Right lobe of liver (tissue), 6 donors: ENCODE measurements around the gene SLC25A47. TPM values are rescaled to one million over a fixed set of nuclear protein-coding genes. Genes with fewer than 3 reads are reported as not detected.

Experiments
- ATAC-seq, 4 donors: fragments of 200-7000 bp; cut with Tn5 transposase; one replicate each; pipeline ENCODE4 v1.9.1; 2020; ENCODE audit warnings: mild to moderate bottlenecking in 4 of 4, moderate library complexity in 4 of 4
- DNase-seq, 3 donors: peaks; one replicate each; pipeline ENCODE4 v3.0.0-alpha.2; 2020
- H3K27ac ChIP-seq, 3 donors: fragments of 200-600 bp; one replicate each; pipeline ENCODE4 v1.8.0; 2022
- H3K27me3 ChIP-seq, 2 donors: fragments of 200-600 bp; one replicate each; pipeline ENCODE4 v1.8.0; 2022
- H3K36me3 ChIP-seq, 4 donors: fragments of 200-600 bp; sonication (generic) in 1 of 4; one replicate each; pipeline versions ENCODE4 v1.5.1 to v1.8.0; 2017 to 2022; ENCODE audit warnings: control low read depth in 1 of 4
- H3K4me1 ChIP-seq, 4 donors: fragments of 200-600 bp; sonication (generic) in 1 of 4; one replicate each; pipeline versions ENCODE4 v1.5.1 to v1.8.0; 2017 to 2022; ENCODE audit warnings: control low read depth in 1 of 4
- H3K4me3 ChIP-seq, 3 donors: fragments of 200-600 bp; one replicate each; pipeline ENCODE4 v1.8.0; 2022
- H3K9me3 ChIP-seq, 4 donors: fragments of 200-600 bp; sonication (generic) in 1 of 4; one replicate each; pipeline versions ENCODE4 v1.5.1 to v1.8.0; 2017 to 2022; ENCODE audit warnings: control low read depth in 1 of 4
- POLR2A ChIP-seq: fragments of 450-650 bp; IDR thresholded peaks from one replicate; pipeline ENCODE4 v1.6.1; 2017; ENCODE audit warnings: antibody characterized with exemption, mild to moderate bottlenecking
- WGBS: methylation state at CpG from one replicate; pipeline ENCODE4 v1.1.6; 2018; ENCODE audit warnings: low coverage, low lambda C conversion rate; ENCODE audit not compliant: insufficient coverage; ENCODE audit errors: missing lambda C conversion rate; 5-methylcytosine and 5-hydroxymethylcytosine counted together
- intact Hi-C, 2 donors: fragments of 100-400 bp; cut with DNase I; formaldehyde crosslinking; loops; one replicate each; pipeline versions ENCODE4 v1.11.2 to v1.14.1; 2022
- total RNA-seq, 6 experiments: library from RNA; depleted of rRNA in 2 of 6; stranded (reverse); fragments of >200 nt in 2 of 6; fragmentation: NEBNext Ultra II Directional in 3 of 6; extraction: Animal tissue kit (Norgen Biotek cat#: 25700) in 3 of 6; gene quantifications; one replicate each; pipeline versions ENCODE4 v1.1.0 to v1.2.4, GENCODE V29; 2016 to 2023
- TF ChIP-seq, protein P1 (sequence below), 4 donors: fragments of 200-600 bp in 3 of 4; fragments of 450-650 bp in 1 of 4; IDR thresholded peaks; one replicate each; pipeline versions ENCODE4 v1.5.1 to v1.8.0; 2016 to 2022; ENCODE audit warnings: antibody characterized with exemption in 4 of 4, mild to moderate bottlenecking in 2 of 4
- donor health status: DM: no; HTN: yes; CAD: no.
- donor health status: DM: no; HTN: no; CAD: no.
- donor health status: DM: no; HTN: no; CAD: no.
- donor health status: DM: no; HTN: yes; CAD: no.
- donor health status: DM: no; HTN: yes; CAD: no.

The SLC25A47 gene
- total RNA-seq, 6 experiments from 2014 or later, result 74.8 to 378 (median 229) TPM

DNA sequence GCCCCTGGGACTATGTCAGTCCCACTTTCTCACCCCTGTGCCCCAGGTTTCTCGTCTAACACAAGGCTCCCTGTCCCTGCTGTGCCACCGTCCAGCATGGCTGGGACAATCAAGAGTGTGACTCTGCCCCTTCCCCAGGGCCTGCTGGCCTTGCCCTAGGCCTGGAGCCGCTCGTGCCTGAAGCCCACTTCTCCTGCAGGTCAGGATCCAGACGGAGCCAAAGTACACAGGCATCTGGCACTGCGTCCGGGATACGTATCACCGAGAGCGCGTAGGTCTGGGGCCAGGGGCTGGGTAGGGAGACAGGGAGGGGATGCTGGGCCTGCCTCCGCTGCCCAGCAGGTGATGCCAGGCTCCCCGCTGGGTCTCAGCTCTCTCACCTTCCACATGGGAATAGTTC, 2.8 kb downstream of the SLC25A47 start:
- Histone ChIP-seq H3K4me1 (peaks cover 0 to 55% (median 10%) of the 10 kb centered on the region in 4 donors), H3K9me3 (no peaks in the 10 kb centered on the region), H3K4me3 (peak overlapping the region; percentile 31 to 87 (median 71)), H3K36me3 (peaks cover 0 to 48% (median 13%) of the 10 kb centered on the region in 4 donors), H3K27me3 (no peaks in the 10 kb centered on the region), H3K27ac (peak overlapping the region; percentile 66 to 92 (median 73))
- intact Hi-C loops, result no loop called here
- TF ChIP-seq POLR2A, result no peak
- TF ChIP-seq, protein P1, sequence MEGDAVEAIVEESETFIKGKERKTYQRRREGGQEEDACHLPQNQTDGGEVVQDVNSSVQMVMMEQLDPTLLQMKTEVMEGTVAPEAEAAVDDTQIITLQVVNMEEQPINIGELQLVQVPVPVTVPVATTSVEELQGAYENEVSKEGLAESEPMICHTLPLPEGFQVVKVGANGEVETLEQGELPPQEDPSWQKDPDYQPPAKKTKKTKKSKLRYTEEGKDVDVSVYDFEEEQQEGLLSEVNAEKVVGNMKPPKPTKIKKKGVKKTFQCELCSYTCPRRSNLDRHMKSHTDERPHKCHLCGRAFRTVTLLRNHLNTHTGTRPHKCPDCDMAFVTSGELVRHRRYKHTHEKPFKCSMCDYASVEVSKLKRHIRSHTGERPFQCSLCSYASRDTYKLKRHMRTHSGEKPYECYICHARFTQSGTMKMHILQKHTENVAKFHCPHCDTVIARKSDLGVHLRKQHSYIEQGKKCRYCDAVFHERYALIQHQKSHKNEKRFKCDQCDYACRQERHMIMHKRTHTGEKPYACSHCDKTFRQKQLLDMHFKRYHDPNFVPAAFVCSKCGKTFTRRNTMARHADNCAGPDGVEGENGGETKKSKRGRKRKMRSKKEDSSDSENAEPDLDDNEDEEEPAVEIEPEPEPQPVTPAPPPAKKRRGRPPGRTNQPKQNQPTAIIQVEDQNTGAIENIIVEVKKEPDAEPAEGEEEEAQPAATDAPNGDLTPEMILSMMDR (IDR thresholded peaks at IDR 0.05), result no peak
- DNase-seq (peak; percentile 77 to 91 (median 89)), ATAC-seq (peak; percentile 0 to 45 (median 38))
- WGBS, result 10% methylated on average over 9 of the region's 13 CpGs

DNA sequence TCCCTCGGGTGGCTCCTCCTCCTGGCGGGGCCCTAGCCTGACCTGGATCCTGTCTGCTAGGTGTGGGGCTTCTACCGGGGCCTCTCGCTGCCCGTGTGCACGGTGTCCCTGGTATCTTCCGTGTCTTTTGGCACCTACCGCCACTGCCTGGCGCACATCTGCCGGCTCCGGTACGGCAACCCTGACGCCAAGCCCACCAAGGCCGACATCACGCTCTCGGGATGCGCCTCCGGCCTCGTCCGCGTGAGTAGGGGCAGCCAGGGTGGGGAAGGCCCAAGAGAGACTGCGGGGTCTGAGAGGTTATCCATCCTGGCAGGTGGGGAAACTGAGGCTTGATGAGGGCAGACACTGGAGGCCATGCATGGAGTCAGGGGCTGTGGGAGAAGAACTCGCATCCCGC, 4.0 kb downstream of the SLC25A47 start:
- no peak for DNase-seq
- TF ChIP-seq POLR2A, result no peak
- TF ChIP-seq, protein P1 (IDR thresholded peaks at IDR 0.05), result no peak
- Histone ChIP-seq H3K27ac (no peak overlapping the region), H3K9me3 (no peaks in the 10 kb centered on the region), H3K4me1 (peaks cover 0 to 43% (median 4%) of the 10 kb centered on the region in 4 donors), H3K36me3 (peaks cover 0 to 48% (median 13%) of the 10 kb centered on the region in 4 donors), H3K27me3 (no peaks in the 10 kb centered on the region), H3K4me3 (no peak overlapping the region)
- ATAC-seq, result no peak
- intact Hi-C loops, result no loop called here
- 20% methylated on average over 1 of the region's 24 CpGs for WGBS

DNA sequence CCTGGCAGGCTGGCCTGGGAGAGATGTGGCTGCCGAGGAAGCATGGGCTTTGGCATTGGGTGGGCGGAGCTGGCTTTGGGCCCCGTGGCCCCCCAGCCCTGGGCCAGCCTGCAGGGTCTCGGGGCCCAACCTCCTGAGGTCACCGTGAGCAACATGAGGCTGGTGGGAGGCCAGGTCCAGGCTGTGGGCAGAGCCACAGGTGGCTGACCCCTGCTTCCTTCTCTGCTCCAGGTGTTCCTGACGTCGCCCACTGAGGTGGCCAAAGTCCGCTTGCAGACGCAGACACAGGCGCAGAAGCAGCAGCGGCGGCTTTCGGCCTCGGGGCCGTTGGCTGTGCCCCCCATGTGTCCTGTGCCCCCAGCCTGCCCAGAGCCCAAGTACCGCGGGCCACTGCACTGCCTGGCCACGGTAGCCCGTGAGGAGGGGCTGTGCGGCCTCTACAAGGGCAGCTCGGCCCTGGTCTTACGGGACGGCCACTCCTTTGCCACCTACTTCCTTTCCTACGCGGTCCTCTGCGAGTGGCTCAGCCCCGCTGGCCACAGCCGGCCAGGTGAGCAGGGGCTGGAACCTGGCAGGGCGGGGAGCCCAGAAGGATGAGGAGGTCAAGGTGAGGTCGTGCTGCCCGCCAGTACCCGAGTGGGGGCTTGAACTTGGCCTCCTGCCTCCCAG, 5.5 kb downstream of the SLC25A47 start:
- 60% methylated on average over 1 of the region's 32 CpGs for WGBS
- H3K27ac ChIP-seq, result peak overlapping the region in 1 of 3 donors; percentile 69

DNA sequence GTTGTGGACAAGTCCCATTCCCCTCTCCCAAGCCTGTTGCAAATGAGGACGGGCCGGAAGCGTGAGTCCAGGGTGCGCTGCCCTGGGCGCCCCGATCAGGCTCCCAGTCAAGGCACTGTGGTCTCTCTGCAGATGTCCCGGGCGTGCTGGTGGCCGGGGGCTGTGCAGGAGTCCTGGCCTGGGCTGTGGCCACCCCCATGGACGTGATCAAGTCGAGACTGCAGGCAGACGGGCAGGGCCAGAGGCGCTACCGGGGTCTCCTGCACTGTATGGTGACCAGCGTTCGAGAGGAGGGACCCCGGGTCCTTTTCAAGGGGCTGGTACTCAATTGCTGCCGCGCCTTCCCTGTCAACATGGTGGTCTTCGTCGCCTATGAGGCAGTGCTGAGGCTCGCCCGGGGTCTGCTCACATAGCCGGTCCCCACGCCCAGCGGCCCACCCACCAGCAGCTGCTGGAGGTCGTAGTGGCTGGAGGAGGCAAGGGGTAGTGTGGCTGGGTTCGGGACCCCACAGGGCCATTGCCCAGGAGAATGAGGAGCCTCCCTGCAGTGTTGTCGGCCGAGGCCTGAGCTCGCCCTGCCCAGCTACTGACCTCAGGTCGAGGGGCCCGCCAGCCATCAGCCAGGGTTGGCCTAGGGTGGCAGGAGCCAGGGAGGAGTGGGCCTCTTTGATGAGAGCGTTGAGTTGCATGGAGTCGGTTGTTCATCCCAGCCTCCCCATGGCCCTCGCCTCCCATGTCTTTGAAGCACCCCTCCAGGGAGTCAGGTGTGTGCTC, 6.3 kb downstream of the SLC25A47 start:
- ATAC-seq (no peak), DNase-seq (no peak)
- intact Hi-C loops, result no loop called here
- no CpG with 5 or more reads among the region's 36 CpGs for WGBS
- Histone ChIP-seq H3K4me3 (no peak overlapping the region), H3K27me3 (no peaks in the 10 kb centered on the region), H3K36me3 (peaks cover 0 to 48% (median 13%) of the 10 kb centered on the region in 4 donors), H3K9me3 (no peaks in the 10 kb centered on the region), H3K4me1 (peaks cover 0 to 43% (median 0%) of the 10 kb centered on the region in 4 donors), H3K27ac (peak overlapping the region in 1 of 3 donors; percentile 69)
- TF ChIP-seq, protein P1 (IDR thresholded peaks at IDR 0.05), result no peak
- no peak for TF ChIP-seq POLR2A

More for the DNA sequence above, 5.5 kb downstream of the SLC25A47 start:
- peak in 1 of 4 donors; percentile 1 for ATAC-seq
- Histone ChIP-seq H3K9me3 (no peaks in the 10 kb centered on the region), H3K4me1 (peaks cover 0 to 39% (median 0%) of the 10 kb centered on the region in 4 donors), H3K27me3 (no peaks in the 10 kb centered on the region), H3K36me3 (peaks cover 0 to 48% (median 13%) of the 10 kb centered on the region in 4 donors), H3K4me3 (no peak overlapping the region)
- peak; percentile 32 for TF ChIP-seq POLR2A
- TF ChIP-seq, protein P1 (IDR thresholded peaks at IDR 0.05), result no peak
- intact Hi-C loops, result no loop called here
- DNase-seq, result peak in 1 of 3 donors; percentile 65
